CD4-positive, alpha-beta T cell treated with Interleukin-12 subunit alpha and Interleukin-12 subunit beta, for 1 hour (primary cell): ENCODE data around the gene INSYN1.
"Not testable (repeated sequence)": the region's sequence is repeated elsewhere in the genome, so short reads cannot be mapped to it uniquely, and the experiment has no call there.

Source experiments
- DNase-seq: peaks from one replicate; pipeline ENCODE4 v3.0.0-alpha.2; 2020

The INSYN1 gene

DNA sequence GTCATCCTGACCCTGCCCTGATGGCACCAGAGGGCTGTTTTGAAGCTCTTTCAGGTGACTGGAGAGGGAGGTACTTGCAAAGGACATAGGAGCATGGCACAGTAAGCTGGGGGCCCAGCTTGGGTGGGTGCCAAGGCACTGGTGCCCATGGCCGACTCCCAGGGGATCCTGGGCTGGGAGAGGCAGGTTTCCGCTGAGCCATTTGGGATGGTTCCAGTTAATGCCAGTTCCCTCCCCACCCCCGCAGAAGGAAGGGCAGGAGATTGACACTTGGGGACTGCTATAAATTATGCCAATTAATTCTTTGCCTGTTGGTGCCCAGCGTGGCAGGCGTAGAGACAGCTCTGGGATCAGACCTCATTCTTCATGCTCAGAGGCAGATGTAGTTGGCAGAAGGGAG, 42.8 kb downstream of the INSYN1 start:
- DNase-seq: no peak

DNA sequence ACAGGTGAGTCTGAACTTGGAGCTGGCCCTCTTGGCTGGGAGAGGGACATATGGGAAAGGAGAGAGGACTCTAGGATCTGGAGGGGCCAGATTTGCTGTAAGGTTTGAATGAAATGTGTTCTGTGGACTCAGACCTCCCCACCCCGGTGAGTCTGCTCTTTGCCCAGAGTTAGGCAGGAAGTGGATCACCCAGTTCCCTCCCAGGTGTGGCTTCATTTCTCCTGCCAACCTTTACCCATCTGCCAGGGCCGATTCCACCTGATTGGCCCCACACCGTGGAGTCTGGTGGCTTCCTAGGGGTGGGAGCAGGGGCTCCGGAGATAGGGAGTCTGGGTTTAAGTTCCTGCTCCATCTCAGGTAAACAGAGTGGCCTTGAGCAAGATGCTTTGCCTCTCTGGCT, 43.5 kb downstream of the INSYN1 start:
- no peak for DNase-seq

DNA sequence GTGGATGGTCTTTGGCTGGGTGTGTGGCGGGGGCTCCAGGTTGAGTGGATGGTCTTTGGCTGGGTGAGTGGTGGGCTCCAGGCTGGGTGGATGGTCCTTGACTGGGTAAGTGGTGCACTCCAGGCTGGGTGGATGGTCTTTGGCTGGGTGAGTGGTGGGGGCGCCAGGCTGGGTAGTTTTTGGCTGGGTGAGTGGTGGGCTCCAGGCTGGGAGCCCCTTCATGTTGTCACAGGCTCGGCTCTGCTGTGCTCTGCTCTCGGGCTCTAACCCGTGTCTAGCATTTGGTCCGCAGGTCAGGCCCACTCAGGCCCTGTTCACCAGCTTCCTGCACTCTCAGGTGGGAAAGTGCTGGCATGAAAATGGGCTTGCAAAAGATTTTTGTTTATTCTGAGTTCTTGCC, 43.9 kb downstream of the INSYN1 start:
- DNase-seq: no peak

DNA sequence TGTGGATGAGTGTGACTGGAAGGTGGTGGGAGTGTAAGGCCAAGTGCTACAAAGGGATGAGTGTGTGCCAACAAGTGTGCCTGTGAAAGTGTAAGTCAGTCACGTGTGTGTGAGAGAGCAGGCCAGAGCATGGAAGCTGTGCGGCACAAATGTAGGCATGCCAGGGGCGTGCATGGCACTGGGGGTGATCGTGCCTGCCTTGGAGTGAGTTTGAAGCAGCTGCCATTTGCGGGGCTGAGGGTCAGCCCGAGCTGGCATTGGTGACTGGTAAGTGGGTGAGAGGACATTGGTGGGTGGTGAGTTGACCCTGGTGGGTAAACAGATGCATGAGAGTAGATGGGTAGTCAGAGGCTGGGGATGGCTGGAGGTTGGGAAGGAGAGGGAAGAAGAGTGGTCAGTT, 44.5 kb downstream of the INSYN1 start:
- DNase-seq: no peak

DNA sequence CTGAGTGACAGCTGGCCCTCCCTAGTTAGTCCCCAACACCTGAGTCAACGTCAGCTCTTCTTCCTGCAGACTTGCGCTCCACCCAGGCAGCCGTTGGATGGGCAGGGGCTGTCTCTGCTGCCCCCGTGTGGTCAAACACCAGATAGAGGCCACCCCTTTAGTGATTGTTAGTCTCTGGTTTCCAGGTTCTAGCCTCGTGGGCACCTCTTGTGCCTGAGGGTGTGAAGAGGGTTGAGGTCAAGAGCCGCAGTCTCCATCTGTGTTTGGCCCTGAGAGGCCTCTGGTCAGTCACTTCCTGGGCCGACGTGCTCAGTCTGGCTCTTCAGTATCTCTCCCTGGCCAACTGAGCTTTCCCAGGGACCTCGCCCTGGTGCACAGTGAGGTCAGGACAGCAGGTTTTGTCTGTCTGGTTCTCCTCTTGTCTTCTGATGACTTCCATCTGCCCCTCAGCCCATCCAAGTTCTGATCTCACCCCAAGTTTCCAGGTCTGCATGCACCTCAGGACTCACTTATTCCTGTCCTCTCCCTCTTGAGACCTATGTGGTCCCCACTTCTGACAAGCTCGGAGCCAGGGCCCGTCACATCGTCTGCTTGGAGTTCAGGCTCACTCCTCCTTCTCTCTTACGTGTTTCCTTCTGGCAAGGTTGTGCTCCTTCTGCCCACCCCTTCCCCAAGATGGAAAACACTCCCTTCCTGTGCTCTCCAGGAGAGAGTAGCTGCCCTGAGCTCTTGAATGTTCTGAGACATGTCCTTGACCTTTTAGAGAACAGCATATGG, 48.1 kb downstream of the INSYN1 start:
- peak; percentile 59 for DNase-seq

DNA sequence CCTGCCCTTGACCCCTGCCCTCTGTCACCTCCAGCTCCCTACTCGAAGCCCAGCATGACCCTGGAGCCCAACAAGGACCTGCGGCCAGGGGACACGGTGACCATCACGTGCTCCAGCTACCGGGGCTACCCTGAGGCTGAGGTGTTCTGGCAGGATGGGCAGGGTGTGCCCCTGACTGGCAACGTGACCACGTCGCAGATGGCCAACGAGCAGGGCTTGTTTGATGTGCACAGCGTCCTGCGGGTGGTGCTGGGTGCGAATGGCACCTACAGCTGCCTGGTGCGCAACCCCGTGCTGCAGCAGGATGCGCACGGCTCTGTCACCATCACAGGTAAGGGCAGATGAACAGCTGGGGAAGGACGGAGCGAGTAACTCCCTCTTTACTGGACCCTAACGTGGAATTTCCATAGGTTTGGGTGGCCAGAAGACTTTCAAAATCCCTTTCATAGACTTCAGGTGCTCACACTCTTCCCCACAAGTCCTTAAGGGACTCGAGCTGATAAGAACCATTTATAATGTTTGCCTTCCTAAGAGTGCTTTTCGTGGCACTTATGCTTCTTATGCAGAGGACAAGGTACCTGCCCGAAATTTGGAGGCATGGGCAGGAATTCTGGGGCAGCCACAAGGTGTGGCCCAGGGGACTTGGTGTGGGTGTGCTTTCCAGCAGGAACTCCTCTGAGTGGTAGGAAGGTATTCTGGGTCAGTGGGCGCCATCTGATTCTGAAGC, 48.8 kb downstream of the INSYN1 start:
- not testable (repeated sequence) for DNase-seq

DNA sequence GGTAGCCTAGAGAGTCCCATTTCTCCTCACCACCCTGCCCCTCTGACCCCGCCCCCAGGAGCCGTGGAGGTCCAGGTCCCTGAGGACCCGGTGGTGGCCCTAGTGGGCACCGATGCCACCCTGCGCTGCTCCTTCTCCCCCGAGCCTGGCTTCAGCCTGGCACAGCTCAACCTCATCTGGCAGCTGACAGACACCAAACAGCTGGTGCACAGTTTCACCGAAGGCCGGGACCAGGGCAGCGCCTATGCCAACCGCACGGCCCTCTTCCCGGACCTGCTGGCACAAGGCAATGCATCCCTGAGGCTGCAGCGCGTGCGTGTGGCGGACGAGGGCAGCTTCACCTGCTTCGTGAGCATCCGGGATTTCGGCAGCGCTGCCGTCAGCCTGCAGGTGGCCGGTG, 49.5 kb downstream of the INSYN1 start:
- DNase-seq: not testable (repeated sequence)

DNA sequence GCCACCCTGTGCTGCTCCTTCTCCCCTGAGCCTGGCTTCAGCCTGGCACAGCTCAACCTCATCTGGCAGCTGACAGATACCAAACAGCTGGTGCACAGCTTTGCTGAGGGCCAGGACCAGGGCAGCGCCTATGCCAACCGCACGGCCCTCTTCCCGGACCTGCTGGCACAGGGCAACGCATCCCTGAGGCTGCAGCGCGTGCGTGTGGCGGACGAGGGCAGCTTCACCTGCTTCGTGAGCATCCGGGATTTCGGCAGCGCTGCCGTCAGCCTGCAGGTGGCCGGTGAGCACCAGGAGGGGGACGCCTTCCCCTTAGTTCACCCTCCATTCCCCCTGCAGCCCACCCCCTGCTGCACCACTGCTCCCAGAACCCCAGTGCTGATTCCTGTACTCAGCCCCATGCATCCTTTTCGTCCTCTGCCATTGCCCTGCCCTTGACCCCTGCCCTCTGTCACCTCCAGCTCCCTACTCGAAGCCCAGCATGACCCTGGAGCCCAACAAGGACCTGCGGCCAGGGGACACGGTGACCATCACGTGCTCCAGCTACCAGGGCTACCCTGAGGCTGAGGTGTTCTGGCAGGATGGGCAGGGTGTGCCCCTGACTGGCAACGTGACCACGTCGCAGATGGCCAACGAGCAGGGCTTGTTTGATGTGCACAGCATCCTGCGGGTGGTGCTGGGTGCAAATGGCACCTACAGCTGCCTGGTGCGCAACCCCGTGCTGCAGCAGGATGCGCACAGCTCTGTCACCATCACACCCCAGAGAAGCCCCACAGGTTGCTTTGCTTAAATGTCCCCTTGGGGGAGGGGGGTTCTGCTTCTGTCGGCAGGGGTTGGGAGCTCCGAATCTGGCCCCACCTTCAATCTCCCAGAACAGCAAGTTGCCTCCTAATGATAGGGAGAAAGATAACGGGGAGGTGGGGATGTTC, 50.6 kb downstream of the INSYN1 start:
- DNase-seq: not testable (repeated sequence)

DNA sequence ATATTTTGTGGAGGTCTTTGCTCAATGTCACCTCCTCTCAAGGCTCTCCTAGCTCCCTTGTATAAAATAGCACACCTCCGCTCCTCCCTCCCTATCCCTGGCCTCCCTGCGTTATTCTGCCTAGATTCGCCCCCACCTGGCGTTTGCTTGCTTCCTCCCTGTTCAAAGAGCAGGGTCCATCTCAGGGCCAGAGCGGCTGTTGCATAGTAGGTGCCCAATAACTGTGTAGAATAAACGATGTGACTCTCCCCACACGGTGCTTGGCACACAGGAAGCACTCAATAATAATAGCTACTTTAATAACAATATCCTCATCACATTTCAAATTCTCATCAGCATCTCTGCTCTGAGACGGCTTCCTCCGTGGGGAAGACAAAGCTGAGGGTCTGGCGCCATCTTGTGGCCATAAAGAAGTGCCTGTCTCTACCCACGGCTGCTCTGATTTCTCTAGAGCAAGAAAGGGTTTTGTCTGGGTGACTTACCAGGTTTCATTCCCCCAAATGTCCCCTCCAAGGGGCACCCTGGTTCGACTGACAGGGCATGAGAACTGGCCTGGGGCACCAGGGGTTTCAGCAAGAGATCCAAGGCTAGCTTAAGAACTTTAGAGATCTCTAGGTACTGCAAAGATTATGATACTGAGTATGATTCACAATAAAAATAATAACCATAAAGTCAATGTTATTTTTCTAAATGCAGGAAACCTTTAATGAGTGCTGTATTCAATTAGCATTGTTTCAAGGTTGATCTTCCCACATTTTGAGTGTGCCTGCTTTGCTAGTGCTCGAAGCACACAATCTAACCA, 52.9 kb downstream of the INSYN1 start:
- DNase-seq: peak; percentile 78

DNA sequence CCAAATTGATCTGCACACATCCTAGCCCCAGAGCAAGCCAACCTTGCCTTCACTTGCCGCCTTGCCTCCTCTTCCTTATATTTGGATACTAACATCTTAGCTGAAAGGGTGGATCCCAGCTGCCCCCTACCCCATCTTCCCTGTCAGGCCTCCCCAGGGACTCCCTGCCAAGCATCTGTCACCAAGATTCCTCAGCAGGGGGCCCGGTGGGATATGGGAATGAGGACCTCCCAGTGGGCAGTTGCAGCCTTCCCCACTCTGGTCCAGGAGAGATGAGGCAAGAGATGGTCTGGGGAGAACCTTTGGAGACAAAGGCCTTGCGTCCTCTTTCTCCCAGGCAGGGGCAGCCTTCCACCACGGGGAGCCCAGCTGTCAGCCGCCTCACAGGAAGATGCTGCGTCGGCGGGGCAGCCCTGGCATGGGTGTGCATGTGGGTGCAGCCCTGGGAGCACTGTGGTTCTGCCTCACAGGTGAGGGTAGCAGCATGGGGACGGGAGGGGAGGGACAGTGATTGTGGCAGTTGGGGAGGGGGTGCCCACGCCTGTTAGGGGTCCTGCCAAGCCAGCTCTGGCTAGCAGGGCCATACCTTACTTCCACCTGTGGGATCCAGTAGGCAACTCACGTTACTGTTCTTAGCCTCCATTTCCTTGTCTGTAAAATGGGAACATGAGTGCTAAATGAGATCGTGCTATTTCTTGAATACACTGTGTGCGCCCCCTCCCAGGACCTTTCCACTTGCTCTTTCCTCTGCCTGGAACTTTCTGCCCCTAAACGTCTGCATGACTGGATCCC, 53.7 kb downstream of the INSYN1 start:
- DNase-seq: no peak

DNA sequence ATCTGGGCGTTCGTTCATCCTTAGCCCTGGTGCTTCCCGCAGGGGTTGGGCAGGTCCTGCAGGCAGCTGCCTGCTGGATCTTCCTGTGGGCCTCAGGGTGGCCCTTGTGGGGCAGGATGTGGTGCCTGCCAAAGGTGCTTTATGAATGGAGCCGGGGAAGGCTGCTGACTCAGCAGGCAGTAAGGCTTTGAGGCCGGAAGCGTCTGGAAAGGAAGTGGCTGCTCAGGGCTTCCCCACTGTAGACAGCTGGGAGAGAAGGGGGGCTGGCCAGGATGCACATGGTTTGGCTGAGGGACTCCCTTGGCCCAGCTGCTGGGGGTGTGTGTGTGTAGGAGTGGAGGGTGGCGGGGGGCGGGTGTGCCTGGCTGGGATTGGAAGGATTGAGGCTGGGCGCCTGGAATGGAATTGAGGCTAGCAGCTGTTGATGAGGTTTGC, 56.1 kb downstream of the INSYN1 start:
- peak; percentile 77 for DNase-seq

DNA sequence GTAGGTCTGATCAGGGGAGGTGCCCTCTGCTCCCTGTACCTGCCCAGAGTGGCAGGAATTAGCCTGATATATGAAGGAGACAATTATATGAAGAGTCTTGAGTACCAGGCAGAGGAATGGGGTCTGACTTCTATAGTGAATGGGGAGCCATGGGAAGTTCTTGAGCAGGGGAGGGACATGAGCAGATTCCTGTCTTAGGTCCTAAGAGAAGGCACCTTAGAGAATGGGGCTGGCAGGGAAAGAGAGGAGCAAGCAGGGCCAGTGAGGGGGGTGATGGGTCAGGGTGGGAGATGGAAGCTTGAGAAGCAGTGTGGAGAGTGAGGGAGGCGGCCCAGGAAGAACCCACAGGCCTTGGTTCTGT, 56.5 kb downstream of the INSYN1 start:
- DNase-seq: no peak

DNA sequence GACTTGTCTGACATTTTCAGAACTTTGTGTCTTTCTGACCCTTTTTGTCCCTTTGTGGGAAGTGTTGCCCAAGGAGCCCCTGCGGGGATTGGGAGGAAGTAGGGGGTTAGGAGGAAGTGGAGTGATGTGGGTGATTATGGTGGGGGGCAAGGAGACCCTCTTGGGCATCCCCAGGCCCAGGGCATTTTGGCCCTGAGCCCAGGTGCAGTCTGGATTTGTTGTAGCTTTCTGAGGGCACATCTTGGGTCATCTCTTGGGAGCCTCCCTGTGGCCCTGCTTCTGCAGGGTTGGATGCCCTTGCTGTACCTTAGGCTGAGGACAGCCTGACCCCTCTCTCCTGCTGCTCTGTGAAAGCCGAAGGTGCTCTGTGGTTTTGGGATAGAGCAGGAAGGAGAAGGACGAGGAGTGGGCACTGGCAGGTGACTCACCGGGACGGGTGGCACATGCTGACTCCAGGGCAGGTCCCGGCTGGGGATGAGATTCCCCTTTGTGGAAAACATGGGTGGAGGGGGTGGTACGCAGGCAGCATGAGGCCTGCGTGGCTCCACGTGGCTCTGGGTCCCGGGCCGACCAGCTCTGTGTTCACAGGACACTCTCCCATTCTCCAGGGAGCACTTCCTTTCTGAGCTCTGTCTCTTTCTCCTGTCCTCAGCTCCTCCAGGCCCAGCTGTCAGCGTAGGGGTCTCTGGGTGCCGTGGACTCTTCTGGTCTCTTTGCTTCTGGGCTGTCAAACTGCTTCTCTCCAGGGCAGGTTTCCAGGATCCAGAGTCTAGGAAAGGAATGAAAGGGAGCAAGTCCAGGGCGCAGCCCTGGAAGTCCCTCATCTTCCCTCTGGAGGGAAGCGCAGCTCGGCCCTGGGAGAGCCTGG, 57.1 kb downstream of the INSYN1 start:
- no peak for DNase-seq

DNA sequence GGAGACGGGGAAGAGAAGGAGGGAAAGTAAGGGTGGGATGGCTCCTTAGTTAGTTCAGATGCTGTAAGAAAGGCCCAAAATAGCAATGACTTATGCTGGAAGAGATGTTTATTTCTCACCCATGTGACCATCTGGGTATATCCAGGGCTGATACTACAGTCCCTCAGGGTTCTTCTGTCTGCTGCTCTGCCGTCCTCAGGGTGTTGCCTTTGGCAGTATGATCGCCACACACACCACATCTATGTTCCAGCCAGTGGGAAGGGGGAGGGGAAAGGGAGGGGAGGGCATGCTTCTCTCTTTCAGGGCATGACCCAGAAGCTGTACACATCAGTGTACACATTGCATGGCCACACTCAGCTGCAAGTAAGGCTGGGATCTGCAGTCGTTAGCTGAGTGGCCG, 58.7 kb downstream of the INSYN1 start:
- no peak for DNase-seq

DNA sequence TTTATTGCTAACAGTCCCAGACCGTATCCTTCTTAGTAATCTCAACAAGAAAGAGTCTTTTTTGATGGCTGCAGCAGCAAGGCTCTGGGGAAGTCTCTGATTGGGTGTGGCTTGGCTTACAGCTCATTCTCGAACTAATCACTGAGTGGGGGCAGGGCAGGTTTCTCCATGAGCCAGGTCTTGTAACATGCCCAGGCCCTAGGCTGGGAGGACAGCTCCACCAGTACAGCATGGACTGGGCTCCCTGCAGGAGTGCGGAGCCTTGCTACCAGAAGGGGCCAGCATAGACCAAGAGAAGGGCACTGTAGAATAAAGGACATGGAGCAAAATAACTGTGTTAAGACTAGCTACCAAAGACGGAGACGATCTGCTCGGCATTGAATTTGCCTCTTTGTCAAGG, 61.8 kb downstream of the INSYN1 start:
- no peak for DNase-seq

DNA sequence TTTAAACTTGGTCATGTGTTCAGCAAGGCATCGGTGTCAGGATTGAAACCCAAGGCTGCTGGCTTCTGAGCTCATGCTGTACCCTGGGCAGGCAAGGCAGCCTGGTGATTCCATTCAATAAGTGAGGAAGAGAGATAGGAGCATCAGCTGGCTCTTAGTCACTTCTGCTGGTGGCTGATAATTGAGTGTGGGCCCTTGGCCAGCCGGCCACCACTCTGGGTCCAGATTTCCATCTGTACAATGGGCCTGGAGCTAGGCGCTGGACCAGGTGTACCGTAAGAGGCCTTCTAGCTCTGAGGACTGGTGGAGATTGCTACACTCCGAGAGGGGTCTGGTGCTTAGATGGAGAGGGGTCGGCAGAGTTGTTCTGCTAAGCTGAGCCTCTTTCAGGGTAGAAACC, 64.7 kb downstream of the INSYN1 start:
- DNase-seq: no peak

DNA sequence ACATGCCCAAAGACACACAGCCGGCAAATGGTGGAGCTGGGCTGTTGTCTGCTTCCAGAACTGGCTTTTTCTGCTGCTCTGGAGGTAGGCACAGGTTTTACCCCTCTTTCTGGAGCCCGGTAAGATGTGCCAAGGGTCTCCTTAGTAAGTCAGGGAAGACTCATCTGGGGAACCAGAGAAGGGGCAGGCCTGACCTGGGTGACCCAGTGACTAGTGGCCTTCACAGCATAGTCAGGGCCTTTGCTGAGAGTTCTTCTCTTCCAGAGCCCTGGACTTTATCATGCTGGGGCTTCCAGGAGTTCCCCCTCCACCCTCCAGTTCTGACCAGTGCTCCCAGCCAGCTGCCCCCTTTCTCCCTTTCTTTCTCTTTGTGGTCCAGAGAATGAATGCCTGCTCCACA, 65.8 kb downstream of the INSYN1 start:
- no peak for DNase-seq

DNA sequence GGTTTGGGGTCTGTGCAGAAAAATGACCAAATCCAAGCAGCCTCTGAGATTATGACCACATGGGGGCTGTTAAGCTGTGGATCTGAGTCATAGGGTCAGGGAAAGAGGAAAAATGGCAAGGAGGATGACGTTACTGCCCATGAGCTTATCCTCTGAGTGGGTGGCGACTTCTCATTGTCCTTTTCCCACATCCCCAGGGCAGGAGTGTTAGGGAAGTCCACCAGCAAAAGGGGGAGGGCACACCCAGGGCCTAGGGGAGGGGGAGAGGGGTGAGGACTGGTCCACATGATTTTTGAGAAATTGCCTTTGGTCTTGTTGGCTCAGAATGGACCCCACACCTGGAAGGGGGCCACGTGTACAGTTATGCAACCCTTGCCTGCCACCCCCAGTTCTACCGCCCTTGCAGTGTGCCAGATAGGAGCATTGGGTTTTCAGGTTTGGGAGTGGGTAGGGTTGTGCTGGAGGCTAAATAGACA, 66.3 kb downstream of the INSYN1 start:
- DNase-seq: no peak

DNA sequence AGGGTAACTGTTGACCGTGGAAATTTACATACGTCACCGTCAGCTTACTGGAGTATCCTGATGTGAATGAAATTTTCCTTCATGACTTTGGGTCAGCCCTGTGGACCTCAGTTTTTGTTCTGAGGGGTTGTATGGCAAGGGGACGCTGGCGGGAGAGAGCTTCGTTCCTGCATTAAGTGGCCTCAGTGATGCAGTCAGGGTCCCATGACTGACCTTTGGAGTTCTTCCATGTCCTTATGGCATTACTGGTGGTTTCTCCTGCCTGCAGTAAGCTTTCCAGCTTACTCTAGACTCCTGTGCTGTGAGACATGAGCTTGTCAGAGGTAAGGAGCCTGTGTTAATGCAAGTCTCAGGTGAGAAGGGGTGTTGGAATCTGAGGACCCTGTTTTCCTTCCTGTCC, 67.2 kb downstream of the INSYN1 start:
- DNase-seq: no peak
